Myocyte (in vitro differentiated cells): ENCODE measurements around the gene DDAH2. TPM values are rescaled to one million over a fixed set of nuclear protein-coding genes. Genes with fewer than 3 reads are reported as not detected.

Experiments used
- DNase-seq: peaks from one replicate; pipeline ENCODE4 v3.0.0-alpha.2; 2012; ENCODE audit warnings: low read depth
- polyA plus RNA-seq: library from polyadenylated mRNA; unstranded; fragments of >200 nt; gene quantifications from one replicate; pipeline ENCODE4 v1.2.1, GENCODE V29; 2012; ENCODE audit warnings: missing spikeins
- total RNA-seq: library from RNA; depleted of rRNA; stranded (reverse); fragments of >200 nt; gene quantifications from 2 replicates; pipeline ENCODE4 v1.2.3, GENCODE V29; 2014

Gene DDAH2, protein sequence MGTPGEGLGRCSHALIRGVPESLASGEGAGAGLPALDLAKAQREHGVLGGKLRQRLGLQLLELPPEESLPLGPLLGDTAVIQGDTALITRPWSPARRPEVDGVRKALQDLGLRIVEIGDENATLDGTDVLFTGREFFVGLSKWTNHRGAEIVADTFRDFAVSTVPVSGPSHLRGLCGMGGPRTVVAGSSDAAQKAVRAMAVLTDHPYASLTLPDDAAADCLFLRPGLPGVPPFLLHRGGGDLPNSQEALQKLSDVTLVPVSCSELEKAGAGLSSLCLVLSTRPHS
- 120 and 142 TPM in 2 replicates for total RNA-seq
- polyA plus RNA-seq: 168 TPM

DNA sequence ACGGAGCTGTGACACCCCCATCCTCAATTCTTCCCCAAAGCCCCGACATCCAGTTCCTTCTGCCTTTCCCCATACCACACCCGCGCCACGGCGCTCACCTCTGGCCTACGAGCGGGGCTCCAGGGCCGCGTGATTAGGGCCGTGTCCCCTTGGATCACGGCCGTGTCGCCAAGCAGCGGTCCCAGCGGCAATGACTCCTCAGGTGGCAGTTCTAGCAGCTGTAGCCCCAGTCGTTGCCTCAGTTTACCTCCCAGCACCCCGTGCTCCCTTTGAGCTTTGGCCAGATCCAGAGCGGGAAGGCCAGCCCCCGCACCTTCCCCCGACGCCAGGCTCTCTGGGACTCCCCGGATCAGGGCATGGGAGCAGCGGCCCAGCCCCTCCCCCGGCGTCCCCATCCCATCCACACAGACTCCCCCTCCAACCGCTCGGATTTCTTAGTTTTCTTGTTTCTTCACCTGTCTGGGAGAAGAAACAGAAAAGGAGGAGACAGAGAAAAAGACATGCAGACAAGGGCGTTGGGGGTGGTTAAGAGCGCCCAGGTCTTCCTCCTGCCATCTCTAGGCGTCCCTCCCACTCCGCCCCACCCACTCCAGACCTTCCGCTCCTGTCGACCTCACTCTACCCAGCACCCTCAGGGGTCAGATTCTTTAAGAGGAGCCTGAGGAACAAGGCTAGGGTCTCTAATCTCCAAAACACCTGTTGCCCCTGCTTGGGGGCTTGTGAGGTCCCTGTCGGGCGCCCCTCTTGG, at the start of gene DDAH2:
Gene DDAH2, minus strand, starts transcription at position 533 of the 748 bp plus-strand sequence. Its CDS starts 138 bp downstream, at position 395.
- DNase-seq: no peak

DNA sequence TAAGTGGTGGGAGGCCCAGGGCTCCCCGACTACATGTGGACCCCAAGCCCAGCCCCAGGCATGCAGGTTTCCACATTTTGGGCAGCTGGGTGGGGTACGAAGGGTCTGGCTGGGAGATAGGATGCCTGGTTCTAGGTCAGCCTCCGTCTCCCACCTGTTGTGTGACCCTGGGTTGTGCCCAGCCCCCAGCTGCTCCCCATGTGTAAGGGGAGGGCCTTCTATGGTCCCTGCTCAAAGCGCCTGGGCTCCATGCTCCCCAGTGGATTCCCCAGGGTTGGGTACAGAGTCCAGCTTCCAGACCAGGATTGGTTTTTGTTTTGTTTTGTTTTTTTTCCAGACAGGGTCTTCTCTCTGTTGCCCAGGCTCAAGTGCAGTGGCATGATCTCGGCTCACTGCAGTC, 49.1 kb upstream of the DDAH2 start:
- DNase-seq: no peak

DNA sequence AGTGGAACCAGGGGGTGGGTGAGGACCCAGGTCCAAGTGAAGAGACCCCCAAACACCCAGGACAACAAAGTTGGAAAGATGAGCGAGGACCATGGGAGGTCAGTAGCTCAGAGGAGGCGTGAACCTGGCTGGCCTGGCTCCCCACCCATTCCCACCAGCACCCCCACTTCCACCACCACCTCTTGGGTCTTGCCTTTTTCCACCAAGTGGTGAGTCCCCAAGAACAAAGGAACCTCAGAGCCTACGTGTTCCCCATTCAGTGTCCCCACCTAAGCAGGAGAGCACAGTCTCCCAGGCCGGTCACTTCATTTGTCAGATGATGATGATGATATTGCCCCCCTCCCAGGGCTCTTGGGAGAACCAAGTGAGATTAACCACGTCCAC, 48.6 kb upstream of the DDAH2 start:
- DNase-seq: no peak

DNA sequence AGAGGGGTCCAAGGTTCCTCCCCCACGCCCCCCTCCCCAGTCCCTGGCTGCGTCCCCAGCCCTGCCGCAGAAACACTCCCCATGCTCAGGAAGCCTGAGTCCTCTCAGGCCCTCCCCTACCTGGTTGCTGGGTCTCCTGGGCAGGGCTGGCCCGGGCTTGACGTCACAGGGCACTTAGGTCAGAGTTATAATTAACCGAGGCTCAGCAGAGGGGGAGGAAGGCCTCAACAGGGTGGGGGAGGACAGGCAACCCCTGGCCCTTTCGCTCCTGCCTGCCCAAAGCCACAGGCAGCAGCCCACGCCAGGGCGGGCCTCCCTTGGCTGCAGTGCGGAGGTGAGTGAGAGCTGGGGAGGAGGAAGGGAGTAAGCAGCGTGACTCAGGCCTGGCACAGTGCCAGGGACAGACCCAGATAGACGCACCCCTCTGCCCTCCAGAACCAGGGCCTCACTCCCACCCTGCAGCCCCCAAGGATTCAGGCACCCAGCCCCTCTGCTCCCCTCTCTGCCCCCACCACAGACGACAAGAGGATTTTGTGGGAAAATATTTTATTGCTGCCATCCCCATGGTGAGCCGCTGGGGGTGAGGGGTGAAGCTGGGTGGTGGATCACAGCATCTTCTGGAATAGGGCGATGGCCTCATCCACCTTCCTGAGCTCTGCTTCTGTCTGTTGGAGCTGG, 48.0 kb upstream of the DDAH2 start, which contains the start of gene VWA7:
Gene VWA7, minus strand, starts transcription at position 340 of the 678 bp plus-strand sequence. CDS start 549 bp downstream, outside the sequence.
- peak; percentile 83 for DNase-seq

DNA sequence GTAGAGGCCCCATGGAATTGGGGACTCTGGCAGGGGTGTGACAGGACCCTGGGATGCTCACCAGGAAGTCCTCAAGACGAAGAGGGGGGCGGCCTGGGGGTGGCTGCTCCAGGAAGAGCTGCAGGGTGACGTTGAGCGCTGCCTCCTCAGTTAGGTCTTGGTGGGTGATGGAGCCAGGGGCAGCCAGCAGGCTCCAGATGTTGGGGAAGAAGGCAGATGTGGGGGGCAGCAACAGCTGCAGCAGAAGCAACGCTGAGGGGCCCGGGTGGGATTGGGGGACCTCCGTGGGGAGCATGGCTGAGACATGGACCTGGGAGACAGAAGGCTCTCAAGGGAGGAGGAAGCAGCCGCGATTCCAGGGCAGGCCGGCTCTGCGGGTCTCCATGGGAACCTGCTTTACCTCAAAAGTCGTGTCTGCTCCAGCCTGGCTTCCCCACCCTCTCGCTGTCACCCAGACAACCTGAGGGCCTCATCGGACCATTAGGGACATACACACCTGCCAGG, 47.4 kb upstream of the DDAH2 start:
- DNase-seq: no peak

DNA sequence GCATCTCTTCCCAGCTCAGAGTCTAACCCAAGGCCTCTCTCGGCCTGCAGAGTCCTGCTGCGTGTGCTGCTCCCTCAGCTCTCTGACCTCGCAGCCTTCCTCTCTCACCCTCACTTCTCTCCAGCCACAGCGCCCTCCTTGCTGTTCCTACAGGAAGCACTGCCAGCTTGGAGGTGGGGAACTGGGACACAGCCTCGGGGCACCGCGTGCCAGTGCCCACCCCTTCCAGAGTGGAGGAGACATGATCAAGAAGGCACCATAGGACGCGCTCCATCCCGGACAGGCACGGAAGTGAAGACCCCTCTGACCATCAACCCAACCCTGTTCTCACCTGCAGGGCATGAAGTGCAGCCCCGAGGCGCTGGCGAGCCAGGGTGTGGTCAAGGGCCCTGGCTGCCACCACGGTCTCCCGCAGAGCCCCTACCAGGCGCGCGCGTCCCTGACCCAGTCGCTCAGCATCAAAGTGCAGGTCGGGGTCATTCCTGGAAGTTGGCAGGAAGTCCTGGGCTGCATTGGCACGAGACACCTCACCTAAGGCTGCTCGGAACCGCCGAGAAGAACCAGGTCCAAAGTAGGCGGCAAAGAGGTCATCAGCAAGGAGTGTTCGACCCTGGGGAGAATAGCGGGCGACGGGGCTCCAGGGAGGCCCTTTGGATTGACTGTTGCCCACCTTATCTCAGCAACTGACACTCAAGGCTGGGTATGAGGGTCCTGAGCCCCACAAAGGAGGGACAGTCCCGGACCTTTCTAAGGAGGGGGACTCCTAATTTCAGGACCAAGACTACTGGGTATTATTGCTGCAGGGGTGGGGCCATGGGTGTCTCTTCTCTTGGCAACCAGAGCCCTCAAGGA, 46.8 kb upstream of the DDAH2 start:
- no peak for DNase-seq

DNA sequence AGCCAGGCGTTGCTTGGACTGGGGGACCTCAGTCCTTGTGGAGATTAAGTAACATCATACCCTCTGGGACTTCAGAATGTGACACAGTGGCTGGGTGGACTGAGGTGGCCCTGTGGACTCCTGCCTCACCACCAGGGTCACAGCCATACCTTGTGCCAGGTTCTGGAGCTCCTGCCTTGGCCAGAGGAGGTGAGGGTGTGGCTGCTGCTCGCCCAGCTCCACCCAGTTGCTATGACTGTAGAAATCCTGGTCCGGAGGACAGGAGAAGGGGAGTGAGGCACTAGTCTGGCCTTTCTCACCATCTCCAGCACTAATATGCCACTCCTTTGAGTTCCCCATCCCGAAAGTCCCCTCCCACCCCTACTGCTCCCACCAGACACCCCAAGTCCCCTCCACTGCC, 46.1 kb upstream of the DDAH2 start:
- DNase-seq: no peak

DNA sequence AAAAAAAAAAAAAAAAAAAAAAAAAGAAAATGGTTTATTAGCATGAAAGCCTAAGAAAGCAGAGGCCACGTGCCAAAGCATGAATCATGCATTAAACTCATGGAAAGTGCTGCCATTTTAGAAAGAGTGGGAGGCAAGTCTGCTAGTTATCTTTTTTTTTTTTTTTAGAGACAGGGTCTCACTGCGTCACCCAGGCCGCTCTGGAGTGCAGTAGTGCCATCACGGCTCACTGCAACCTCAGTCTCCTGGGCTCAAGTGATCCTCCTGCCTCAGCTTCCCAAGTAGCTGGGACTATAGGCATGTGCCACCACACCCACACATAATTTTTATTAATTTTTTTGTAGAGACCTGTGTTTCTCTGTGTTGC, 42.9 kb upstream of the DDAH2 start:
- no peak for DNase-seq

DNA sequence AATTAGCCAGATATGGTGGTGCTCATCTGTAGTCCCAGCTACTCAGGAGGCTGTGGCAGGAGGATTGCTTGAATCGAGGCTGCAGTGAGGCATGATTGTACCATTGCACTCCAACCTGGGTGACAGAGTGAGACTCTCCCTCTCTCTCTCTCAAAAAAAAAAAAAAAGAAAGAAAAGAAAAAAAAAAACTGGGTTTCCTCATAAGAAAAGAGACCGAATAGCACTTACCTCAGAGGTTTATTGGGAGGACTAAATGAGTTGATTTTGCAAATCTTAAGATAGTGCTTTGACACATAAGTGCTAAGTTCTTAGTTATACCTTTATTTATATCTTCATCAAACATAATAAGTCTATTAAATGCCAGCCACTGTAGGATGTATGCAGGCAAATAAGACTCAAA, 41.8 kb upstream of the DDAH2 start:
- no peak for DNase-seq

DNA sequence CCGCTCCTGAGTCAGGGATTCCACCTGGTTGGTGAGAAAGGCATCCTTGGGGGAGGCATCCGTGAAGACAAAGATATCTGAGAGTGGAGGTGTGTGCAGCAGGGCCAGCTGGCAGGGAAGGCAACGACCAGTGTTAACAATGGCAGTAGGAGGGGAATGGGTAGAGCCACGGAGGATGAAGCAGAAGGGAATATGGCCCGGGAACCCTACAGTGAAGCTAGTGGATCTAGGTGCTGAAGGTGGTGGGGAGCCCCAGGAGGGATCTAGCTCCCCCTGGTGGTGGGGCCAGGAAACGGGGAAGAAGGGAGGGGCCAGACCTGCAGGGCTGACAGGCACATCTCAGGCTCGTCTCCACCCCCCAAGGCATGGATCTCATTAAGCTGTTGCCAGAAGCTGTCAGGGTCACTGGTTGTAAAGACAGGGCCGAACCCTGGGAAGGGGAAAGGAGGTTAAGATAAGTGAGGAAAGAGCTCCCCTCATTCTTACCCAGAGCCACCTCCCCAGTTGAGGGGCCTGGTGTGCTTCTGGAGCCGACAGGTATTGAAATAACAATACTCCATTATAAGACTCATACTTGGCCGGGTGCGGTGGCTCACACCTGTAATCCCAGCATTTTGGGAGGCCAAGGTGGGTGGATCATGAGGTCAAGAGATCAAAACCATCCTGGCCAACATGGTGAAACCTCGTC, 40.7 kb upstream of the DDAH2 start:
- DNase-seq: peak; percentile 65

DNA sequence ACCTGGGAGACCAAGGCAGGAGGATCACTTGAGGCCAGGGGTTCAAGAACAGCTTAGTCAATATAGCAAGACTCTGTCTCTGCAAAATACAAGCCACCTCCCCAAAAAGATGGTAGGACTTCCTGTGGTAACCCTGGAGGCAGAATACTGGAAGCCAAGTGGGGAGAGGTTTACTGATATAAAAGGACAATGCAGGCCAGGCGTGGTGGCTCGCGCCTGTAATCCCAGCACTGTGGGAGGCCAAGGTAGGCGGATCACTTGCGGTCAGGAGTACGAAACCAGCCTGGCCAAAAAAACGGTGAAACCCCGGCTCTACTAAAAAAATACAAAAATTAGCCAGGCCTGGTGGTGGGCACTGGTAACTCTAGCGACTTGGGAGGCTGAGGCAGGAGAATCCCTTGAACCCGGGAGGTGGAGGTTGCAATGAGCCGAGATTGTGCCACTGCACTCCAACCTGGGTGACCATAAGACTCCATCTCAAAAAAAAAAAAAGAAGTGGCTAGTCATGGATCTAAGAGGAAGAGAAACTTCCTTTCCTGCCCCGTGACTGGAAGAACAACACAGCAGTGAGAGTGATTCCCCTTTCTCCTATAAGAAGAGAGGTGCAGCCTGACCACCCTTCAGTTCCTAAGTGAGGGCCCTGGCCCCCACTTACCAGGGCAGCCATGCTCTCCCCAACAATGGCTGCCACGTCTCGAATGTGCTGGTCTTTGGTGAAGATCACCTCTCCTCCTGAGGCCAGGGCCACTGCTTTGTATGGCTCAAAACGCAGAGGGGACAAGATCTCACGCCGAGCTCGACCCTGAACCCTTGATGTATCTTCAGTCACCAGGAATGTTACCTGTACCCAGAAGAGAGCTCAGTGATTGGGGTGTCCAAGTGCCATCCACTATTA, 39.5 kb upstream of the DDAH2 start:
- DNase-seq: no peak

DNA sequence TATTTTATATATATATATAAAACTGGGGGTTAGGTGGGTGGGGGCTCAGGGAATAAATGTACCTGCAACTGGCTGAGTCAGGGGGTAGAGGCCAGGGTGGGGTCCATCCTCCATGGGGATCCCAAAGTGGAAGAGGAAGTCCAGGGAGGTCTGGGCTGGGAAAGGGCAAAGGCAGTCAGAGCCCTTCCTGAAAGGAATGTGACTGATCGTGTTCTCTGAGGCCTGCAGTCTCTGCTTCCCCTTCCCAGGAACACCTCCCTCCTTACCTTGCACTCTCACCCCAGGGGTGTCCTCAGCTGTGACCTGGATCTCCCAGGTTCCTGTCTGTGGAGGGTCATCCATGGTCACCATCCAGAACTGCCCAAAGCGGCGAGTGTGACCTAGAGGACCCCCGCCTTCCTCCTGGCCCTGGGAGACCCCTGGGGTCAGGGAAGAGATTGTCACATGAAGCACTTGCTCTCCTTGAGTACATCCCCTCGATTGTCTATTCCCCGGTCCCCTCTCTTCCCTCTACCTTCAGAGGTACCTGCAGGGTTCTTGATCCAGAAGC, 38.1 kb upstream of the DDAH2 start:
- no peak for DNase-seq

DNA sequence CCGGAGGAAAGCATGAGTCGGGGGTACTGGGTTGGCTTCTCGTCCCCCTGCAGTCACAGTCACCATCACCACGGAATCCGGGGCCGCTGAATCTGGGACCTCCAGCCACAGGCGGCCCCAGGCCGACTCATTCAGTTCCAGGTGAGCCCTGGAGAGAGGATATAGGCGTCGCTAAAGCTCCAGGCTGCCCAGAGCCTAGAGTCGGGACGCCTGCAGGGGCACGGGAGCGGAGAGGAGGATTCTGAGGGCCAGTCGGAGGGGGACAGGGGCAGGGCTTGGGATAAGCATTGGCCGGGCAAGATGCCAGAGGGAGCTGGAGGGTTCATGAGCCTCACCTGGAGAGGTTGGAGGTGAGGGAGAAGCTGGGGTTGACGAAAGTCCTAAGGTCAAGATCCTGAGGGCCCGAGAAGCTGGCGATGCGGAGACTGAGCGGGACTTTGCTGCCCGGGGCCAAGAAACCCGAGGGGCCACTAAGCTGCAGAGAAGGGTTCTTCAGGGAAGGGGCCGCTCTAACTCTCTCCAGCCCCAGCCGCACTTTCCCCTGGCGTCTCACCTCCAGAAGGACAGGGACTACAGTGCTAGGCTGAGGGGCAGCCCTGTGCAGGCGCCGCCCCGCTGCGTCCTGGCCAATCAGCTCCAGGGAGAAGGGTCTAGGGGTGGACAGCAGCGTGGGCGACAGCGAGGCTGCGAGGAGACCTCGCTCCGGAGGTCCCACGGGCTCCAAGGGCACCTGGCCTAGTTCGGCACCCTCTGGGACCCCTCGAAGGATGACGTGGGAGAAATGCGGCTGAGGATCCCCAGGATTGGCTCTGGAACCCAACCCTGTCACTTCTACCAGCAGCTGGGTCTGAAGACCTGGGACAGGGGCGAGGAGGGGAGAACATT, 37.1 kb upstream of the DDAH2 start:
- DNase-seq: peak; percentile 13

DNA sequence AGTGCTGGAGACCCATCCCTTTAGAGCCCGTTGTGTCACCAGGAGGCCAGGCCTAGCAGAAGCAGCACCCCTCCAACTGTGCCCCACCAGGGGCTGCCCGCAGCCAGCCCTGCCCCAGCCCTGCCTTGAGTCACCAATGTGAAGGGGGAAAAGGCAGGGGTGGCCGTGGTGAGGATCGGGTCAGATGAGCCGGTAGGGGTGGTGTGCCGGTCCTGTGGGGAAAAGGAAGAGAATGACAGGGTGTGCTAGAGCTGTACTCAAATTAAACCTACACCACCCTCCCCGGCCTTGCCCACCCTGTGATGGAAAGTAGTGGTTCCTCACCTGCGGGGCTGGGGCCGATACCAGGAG, 36.4 kb upstream of the DDAH2 start:
- no peak for DNase-seq

DNA sequence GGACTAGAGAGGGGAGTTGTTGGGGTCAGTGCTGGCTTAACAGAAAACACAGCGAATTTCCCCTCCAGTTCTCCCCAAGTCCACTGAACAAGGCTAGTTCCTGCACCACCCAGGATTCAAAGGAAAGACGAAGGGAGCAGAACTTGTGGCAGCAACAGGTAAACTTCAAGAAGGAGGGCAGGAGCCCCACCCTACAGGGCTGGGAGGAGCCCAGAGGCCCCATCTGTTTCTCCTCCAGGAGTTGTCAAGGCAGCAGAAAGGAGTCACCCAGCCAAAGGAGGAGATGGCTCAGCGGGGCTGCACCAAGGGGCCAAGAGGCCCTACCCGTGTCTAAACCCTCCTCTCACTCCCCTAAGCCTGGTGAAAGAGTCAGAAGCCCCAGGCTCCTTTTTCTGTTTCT, 35.1 kb upstream of the DDAH2 start:
- DNase-seq: no peak

DNA sequence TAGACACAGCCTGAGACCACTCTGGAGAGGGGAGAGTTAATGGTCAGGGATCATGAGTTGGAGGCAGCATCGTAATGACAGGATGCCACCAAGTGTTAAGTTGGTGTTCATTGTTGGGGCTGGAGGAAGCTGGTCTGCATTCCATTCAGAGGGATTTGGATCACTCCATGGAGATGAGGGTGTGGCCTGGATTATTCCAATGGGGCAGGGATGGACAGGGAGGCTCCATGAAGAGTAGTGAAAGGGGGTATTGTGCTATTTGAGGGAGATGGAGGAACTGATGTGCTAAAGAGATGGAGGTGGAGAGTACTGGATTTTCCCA, 34.5 kb upstream of the DDAH2 start:
- DNase-seq: peak; percentile 82

DNA sequence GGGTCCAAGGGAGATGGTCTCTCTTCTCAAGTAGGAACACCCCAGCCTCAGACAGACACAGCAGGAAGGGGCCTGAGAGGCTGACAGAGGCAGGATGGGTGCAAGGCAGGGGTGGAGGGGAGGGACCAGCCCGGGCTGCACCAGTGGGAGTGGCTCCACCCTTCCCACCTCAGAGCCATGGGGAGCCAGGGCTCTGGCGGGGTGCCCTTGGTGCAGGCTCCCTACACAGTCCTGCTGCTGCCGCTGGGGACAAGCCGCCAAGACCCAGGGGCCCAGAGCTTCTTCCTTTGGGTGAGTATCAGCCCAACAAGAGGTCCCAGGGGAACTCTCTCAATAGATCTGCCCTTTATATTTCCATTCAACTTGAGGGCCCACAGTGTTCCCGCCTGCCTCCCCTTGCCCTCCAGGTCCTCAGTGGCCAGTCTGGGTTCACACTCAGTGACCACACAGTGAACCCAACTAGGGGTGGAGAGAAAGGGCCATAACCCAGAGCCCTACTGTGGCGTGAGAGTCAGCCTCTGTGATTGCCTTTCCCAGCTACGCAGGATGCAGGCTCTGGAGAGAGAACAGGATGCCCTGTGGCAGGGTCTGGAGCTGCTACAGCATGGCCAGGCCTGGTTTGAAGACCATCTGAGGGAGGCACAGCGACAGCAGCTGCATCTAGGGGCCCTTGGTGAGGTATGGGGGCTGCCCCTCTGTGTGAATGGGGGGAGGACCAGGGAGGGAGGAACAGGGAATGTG, 33.9 kb upstream of the DDAH2 start:
- no peak for DNase-seq

DNA sequence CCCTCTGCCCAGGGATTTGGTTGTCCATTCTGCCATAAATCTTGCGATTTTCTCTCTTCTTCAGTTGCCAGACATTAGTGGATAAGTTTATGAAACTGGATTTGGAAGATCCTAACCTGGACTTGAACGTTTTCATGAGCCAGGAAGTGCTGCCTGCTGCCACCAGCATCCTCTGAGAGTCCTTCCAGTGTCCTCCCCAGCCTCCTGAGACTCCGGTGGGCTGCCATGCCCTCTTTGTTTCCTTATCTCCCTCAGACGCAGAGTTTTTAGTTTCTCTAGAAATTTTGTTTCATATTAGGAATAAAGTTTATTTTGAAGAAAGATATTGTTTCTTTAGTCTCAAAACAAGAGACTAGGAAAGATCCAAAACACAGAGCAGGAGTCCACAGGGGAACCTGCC, 33.3 kb upstream of the DDAH2 start, which contains the start of gene SAPCD1:
Gene SAPCD1, plus strand, starts transcription at position 301 of the 400 bp plus-strand sequence. CDS start 399 bp downstream, outside the sequence.
- no peak for DNase-seq
